SK-N-SH (cell line): Measurements from ENCODE around the gene NBPF11.
"Not testable (repeated sequence)": the region's sequence is repeated elsewhere in the genome, so short reads cannot be mapped to it uniquely, and the experiment has no call there.

Source experiments
- CHD2 ChIP-seq: fragments of 150-350 bp; IDR thresholded peaks from 2 replicates; pipeline ENCODE4 v1.6.1; 2018; ENCODE audit warnings: low read length; ENCODE audit not compliant: partially characterized antibody
- CTCF ChIP-seq: fragments of 200-600 bp; sonication (generic); IDR thresholded peaks from 2 replicates; pipeline ENCODE4 v1.6.1; 2017; ENCODE audit warnings: antibody characterized with exemption, mild to moderate bottlenecking, moderate library complexity
- EP300 ChIP-seq, 2 experiments: IDR thresholded peaks; 2 replicates each; pipeline versions ENCODE4 v1.4.0 to v1.6.1; 2012; ENCODE audit warnings: borderline replicate concordance in 1 of 2, low read depth in 1 of 2, low read length in 1 of 2
- EZH2phosphoT487 ChIP-seq: fragments of 200-600 bp; sonication (generic); IDR thresholded peaks from 2 replicates; pipeline ENCODE4 v1.6.1; 2017; ENCODE audit warnings: low read depth, mixed run types, mild to moderate bottlenecking, antibody characterized with exemption, moderate library complexity, borderline replicate concordance
- FOXM1 ChIP-seq: IDR thresholded peaks from 2 replicates; pipeline ENCODE4 v1.4.0; 2012; ENCODE audit warnings: low read depth, mild to moderate bottlenecking
- POLR2AphosphoS5 ChIP-seq: IDR thresholded peaks from 2 replicates; pipeline ENCODE4 v1.6.1; 2012; ENCODE audit warnings: low read depth, low read length
- REST ChIP-seq: IDR thresholded peaks from 2 replicates; pipeline ENCODE4 v1.6.1; 2012; ENCODE audit warnings: mild to moderate bottlenecking, low read depth, low read length, moderate library complexity

GRCh38 chr1:148077458-148077857 is 74.6 kb downstream of the NBPF11 start:
- TF ChIP-seq CHD2; POLR2AphosphoS5; CTCF; EP300 (IDR thresholded peaks at IDR 0.05; ENCODE audit: borderline replicate concordance in 1 of 2, low read depth in 1 of 2, low read length in 1 of 2); EZH2phosphoT487; FOXM1; REST: not testable (repeated sequence)
